Stomach (tissue), 4 donors: Measurements from ENCODE around the gene ST7L.

Experiments
- CTCF ChIP-seq, 7 experiments: fragments of 450-650 bp in 4 of 7; fragments of 200-600 bp in 3 of 7; sonication (generic) in 3 of 7; IDR thresholded peaks; one replicate each; pipeline ENCODE4 v1.5.1; 2016 to 2019; ENCODE audit warnings: antibody characterized with exemption in 7 of 7, control low read depth in 2 of 7, mild to moderate bottlenecking in 1 of 7
- EP300 ChIP-seq: sonication (generic); formaldehyde crosslinking; IDR thresholded peaks from one replicate; pipeline ENCODE4 v1.6.1; 2017; ENCODE audit warnings: antibody characterized with exemption
- POLR2A ChIP-seq, 4 donors: fragments of 450-650 bp; IDR thresholded peaks; one replicate each; pipeline ENCODE4 v1.6.1; 2016; ENCODE audit warnings: antibody characterized with exemption in 4 of 4, control low read depth in 2 of 4, mild to moderate bottlenecking in 1 of 4, moderate library complexity in 1 of 4

- no peak for TF ChIP-seq EP300
- no peak for TF ChIP-seq CTCF (IDR thresholded peaks at IDR 0.05)
- TF ChIP-seq POLR2A (IDR thresholded peaks at IDR 0.05): no peak
Observed at GRCh38 chr1:112634367-112634766, 15.4 kb upstream of the ST7L start.
